Measurements from ENCODE around the gene TP53I11. TPM values are rescaled to one million over a fixed set of nuclear protein-coding genes. Genes with fewer than 3 reads are reported as not detected.

TP53I11 gene
- total RNA-seq, 4 donors from 2014 or later = 5.4 to 17.2 (median 12.8) TPM

DNA sequence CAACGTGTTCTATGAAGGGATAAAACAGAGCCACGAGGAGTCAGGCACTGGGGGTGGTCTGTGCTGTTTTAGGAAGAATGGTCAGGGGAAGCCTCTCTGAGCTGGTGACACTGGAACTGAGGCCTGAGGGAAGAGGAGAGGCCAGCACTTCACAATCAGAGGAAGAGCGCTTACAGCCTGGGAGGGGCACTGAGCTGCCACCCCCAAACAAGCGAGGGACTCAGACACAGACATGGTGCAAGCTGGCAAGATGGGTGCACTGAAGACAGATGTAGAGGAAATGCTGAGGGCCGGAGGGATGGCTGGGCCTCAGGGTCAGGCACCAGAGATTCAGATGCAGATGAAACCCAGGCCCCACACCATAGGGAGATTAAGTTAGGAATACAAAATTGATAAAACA, 40.0 kb upstream of the TP53I11 start:
- ATAC-seq (no peak), DNase-seq (no peak)
- intact Hi-C loops (cut with DNase I; ENCODE audit: low total_unique reads) (no loop called here), in situ Hi-C loops (cut with MboI; ENCODE audit: low sequenced_read_pairs in 4 of 4) (no loop called here)
- TF ChIP-seq POLR2A (IDR thresholded peaks at IDR 0.05) = no peak
- TF ChIP-seq, protein P1, sequence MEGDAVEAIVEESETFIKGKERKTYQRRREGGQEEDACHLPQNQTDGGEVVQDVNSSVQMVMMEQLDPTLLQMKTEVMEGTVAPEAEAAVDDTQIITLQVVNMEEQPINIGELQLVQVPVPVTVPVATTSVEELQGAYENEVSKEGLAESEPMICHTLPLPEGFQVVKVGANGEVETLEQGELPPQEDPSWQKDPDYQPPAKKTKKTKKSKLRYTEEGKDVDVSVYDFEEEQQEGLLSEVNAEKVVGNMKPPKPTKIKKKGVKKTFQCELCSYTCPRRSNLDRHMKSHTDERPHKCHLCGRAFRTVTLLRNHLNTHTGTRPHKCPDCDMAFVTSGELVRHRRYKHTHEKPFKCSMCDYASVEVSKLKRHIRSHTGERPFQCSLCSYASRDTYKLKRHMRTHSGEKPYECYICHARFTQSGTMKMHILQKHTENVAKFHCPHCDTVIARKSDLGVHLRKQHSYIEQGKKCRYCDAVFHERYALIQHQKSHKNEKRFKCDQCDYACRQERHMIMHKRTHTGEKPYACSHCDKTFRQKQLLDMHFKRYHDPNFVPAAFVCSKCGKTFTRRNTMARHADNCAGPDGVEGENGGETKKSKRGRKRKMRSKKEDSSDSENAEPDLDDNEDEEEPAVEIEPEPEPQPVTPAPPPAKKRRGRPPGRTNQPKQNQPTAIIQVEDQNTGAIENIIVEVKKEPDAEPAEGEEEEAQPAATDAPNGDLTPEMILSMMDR (IDR thresholded peaks at IDR 0.05 in 4 of 5, conservative IDR thresholded peaks at IDR 0.05 in 1 of 5) = no peak
- Histone ChIP-seq H3K27ac (no peak overlapping the region), H3K27me3 (no peaks in the 10 kb centered on the region), H3K4me1 (peaks cover 19 to 24% of the 10 kb centered on the region in 2 donors), H3K9me3 (no peaks in the 10 kb centered on the region), H3K4me3 (no peak overlapping the region), H3K36me3 (no peaks in the 10 kb centered on the region)

DNA sequence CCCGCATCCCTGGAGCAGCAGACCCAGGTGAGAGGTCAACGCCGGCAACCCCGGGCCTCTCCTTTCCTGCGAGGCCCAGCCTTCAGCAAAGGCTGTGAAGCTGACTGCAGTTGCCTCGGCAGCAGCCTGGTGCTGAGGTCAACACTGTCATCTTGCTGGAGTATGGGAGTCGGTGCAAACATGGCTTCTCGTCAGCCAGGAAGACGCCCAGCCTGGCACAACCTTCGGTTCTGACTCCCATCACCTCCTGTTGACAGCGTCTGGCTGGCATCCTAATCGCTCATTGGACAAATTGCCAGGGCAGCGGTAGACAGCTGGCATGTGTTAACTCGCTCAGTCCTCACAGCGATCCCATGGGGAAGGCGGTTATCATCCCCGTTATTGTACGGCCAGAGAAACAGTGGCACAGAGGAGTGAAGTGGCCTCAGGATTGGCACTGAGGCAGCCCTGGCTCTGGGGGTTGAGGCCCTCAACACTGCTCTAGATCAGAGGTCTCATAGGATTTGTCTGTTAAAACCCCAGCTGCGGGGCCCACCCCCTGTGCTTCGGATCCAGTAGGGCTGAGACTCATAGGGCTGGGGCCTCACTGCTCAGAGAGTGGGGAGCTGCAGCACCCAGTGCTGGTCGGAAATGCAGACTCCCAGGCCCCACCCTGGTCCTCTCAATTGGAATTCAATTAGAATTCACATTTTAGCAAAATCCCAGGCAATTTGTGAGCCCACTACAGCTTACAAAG, 39.3 kb upstream of the TP53I11 start:
- Histone ChIP-seq H3K27me3 (no peaks in the 10 kb centered on the region), H3K4me3 (no peak overlapping the region), H3K4me1 (peaks cover 19 to 24% of the 10 kb centered on the region in 2 donors), H3K27ac (no peak overlapping the region), H3K9me3 (no peaks in the 10 kb centered on the region), H3K36me3 (no peaks in the 10 kb centered on the region)
- DNase-seq (peak; percentile 15 to 60), ATAC-seq (peak; percentile 28 to 37)
- TF ChIP-seq, protein P1 (IDR thresholded peaks at IDR 0.05 in 4 of 5, conservative IDR thresholded peaks at IDR 0.05 in 1 of 5) = no peak
- TF ChIP-seq POLR2A (IDR thresholded peaks at IDR 0.05) = no peak
- intact Hi-C loops (cut with DNase I; ENCODE audit: low total_unique reads) (loop anchor here (2.0 kb wide), 1 partner anchor 31 kb away; no protein-coding TSS in a partner anchor), in situ Hi-C loops (cut with MboI; ENCODE audit: low sequenced_read_pairs in 4 of 4) (no loop called here)

DNA sequence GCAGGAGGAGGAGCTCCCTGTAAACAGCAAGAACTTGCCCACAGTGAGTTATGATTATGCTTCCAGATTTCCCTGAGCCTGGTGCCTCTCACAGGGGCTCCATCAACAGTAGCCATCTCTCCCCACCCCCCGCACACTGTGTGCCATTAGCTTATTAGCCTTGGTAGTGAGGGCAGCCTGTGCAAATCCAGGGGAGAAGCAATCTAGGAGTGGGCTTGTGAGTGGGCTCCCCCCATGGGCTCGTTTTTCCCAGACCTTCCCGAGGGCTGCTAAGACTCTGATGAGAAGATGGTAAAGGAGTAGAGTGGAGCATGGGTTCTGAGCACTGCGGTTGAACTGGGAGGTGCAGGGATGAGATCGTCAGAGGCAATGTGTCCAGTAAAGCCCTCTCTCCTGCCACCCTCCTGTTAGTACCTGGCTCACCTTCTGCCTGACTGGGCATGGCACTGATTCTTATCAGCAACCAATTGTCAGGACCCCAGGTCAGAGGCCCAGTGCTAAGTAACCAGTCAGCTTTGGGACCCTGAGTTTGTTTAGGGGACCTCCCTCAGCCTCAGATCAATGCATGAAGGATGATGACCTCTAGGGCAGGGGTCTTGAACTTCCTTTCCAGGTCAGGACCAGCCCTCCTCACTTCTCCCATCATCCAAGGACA, 38.4 kb upstream of the TP53I11 start:
- TF ChIP-seq, protein P1 (IDR thresholded peaks at IDR 0.05 in 4 of 5, conservative IDR thresholded peaks at IDR 0.05 in 1 of 5) = no peak
- no peak for TF ChIP-seq POLR2A (IDR thresholded peaks at IDR 0.05)
- Histone ChIP-seq H3K4me3 (no peak overlapping the region), H3K27ac (no peak overlapping the region), H3K4me1 (peaks cover 19 to 24% of the 10 kb centered on the region in 2 donors), H3K9me3 (no peaks in the 10 kb centered on the region), H3K27me3 (no peaks in the 10 kb centered on the region), H3K36me3 (no peaks in the 10 kb centered on the region)
- no peak for ATAC-seq
- no peak for DNase-seq
- intact Hi-C loops (cut with DNase I; ENCODE audit: low total_unique reads) (loop anchor here (2.0 kb wide), 1 partner anchor 32 kb away; no protein-coding TSS in a partner anchor), in situ Hi-C loops (cut with MboI; ENCODE audit: low sequenced_read_pairs in 4 of 4) (no loop called here)

DNA sequence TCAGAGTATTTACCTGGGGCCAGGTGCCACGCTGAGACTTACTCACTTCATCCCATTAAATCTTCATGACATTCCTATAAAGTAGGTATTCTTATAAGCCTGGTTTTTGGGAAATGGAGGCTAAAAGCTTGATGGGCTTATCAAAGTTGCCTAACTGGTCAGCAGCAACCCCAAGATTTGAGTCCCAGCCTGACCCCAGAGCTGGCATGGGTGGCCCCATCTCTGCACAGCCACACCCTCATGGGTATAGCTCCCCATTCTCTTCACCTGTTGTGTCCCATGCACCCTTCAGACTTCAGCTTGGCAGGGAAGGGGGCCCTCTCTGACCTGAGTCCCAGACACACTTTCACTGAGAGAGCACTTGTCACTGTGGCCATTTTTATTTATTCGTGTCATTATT, 37.4 kb upstream of the TP53I11 start:
- H3K36me3 ChIP-seq = no peaks in the 10 kb centered on the region
- DNase-seq (no peak), ATAC-seq (no peak)
- TF ChIP-seq POLR2A (IDR thresholded peaks at IDR 0.05) = no peak
- TF ChIP-seq, protein P1 (IDR thresholded peaks at IDR 0.05 in 4 of 5, conservative IDR thresholded peaks at IDR 0.05 in 1 of 5) = no peak
- intact Hi-C loops (cut with DNase I; ENCODE audit: low total_unique reads) = loop anchor here (2.0 kb wide), 1 partner anchor 33 kb away; no protein-coding TSS in a partner anchor
- no peak overlapping the region for H3K27ac ChIP-seq
- H3K27me3 ChIP-seq = no peaks in the 10 kb centered on the region
- no peak overlapping the region for H3K4me3 ChIP-seq
- no peaks in the 10 kb centered on the region for H3K9me3 ChIP-seq
- in situ Hi-C loops (cut with MboI; ENCODE audit: low sequenced_read_pairs in 4 of 4) = no loop called here
- peaks cover 19 to 24% of the 10 kb centered on the region in 2 donors for H3K4me1 ChIP-seq

Data from gastrocnemius medialis (tissue), 4 donors.